Caco-2 (cell line): ENCODE data around the gene JAML. TPM values are rescaled to one million over a fixed set of nuclear protein-coding genes. Genes with fewer than 3 reads are reported as not detected.

Source experiments
- BruUV-seq: library from RNA; stranded (reverse); fragments of 400-500 nt; replicated peaks from 2 replicates; lab custom pipeline; 2021; lab: Mats Ljungman, UMichigan
- CTCF ChIA-PET: fragments of 300-600 bp; sonication (Branson Sonifier 250); formaldehyde crosslinking; loops from one replicate; lab custom pipeline; 2022; ENCODE audit warnings: antibody characterized with exemption; lab: Charles Lee
- POLR2A ChIA-PET: fragments of 300-600 bp; sonication (Branson Sonifier 250); formaldehyde crosslinking; loops from one replicate; lab custom pipeline; 2022; ENCODE audit warnings: antibody characterized with exemption; lab: Charles Lee
- DNase-seq, 2 experiments: peaks; one replicate each; pipeline versions ENCODE4 v3.0.0 to v3.0.0-alpha.2; 2020 to 2022
- H3K27me3 ChIP-seq: replicated peaks from 2 replicates; pipeline ENCODE4 v1.6.0; 2011; ENCODE audit warnings: low read length; ENCODE audit not compliant: control insufficient read depth, insufficient read depth
- H3K36me3 ChIP-seq: 2 replicates; pipeline ENCODE4 v1.5.1; 2011; ENCODE audit warnings: low read length; ENCODE audit not compliant: control insufficient read depth, insufficient read depth
- H3K4me1 ChIP-seq: fragments of 250-450 bp; sonication (Bioruptor Pico); 2 replicates; pipeline ENCODE4 v1.5.1; 2020; ENCODE audit warnings: mild to moderate bottlenecking
- H3K4me3 ChIP-seq: 2 replicates; pipeline ENCODE4 v1.5.1; 2011; ENCODE audit warnings: low read depth, mild to moderate bottlenecking, control low read depth, low read length
- H3K9me3 ChIP-seq: fragments of 250-450 bp; sonication (Bioruptor Pico); 2 replicates; pipeline ENCODE4 v1.5.1; 2020; ENCODE audit warnings: mild to moderate bottlenecking, moderate library complexity
- H3K27ac Mint-ChIP-seq: one replicate; pipeline ENCODE4 v1.8.0; 2022; ENCODE audit warnings: mixed read lengths; ENCODE audit not compliant: unreplicated experiment
- H3K27me3 Mint-ChIP-seq: one replicate; pipeline ENCODE4 v1.8.0; 2022; ENCODE audit warnings: mixed read lengths; ENCODE audit not compliant: insufficient read depth, unreplicated experiment
- H3K36me3 Mint-ChIP-seq: one replicate; pipeline ENCODE4 v1.8.0; 2022; ENCODE audit warnings: mild to moderate bottlenecking, mixed read lengths; ENCODE audit not compliant: insufficient read depth, unreplicated experiment
- H3K4me1 Mint-ChIP-seq: one replicate; pipeline ENCODE4 v1.8.0; 2022; ENCODE audit warnings: low read depth, mixed read lengths; ENCODE audit not compliant: unreplicated experiment
- H3K4me3 Mint-ChIP-seq: one replicate; pipeline ENCODE4 v1.8.0; 2022; ENCODE audit warnings: mild to moderate bottlenecking, moderate library complexity, mixed read lengths; ENCODE audit not compliant: unreplicated experiment
- H3K9me3 Mint-ChIP-seq: one replicate; pipeline ENCODE4 v1.8.0; 2022; ENCODE audit warnings: mixed read lengths; ENCODE audit not compliant: unreplicated experiment
- CTCF ChIP-seq, 2 experiments: fragments of 200-600 bp in 1 of 2; IDR thresholded peaks; 1 replicate in 1 of 2; 2 replicates in 1 of 2; pipeline versions ENCODE4 v1.5.1 to v1.8.0; 2011 to 2022; ENCODE audit warnings: antibody characterized with exemption in 1 of 2, control low read depth in 1 of 2, inconsistent platforms in 1 of 2, low read depth in 1 of 2, low read length in 1 of 2, mild to moderate bottlenecking in 1 of 2, moderate library complexity in 1 of 2; ENCODE audit not compliant: insufficient read depth in 1 of 2, severe bottlenecking in 1 of 2, unreplicated experiment in 1 of 2
- intact Hi-C: fragments of 100-400 bp; cut with micrococcal nuclease; formaldehyde crosslinking; loops from one replicate; pipeline ENCODE4 v1.10.0; 2022; ENCODE audit not compliant: unreplicated experiment
- total RNA-seq: library from RNA; stranded (reverse); gene quantifications from 2 replicates; pipeline ENCODE4 v1.2.3, GENCODE V29; 2022

Gene JAML
- total RNA-seq, 1 experiment from 2014 or later: 8.9 TPM

GRCh38 chr11:118199135-118199534 is 25.7 kb downstream of the JAML start:
- no TSS peak for BruUV-seq
- ChIA-PET POLR2A (interaction anchor here (0.6 to 1.7 kb wide), 5 partner anchors 13 to 549 kb away, joined by 3 to 14 read pairs (median 10); partner anchors contain the start of gene MPZL3), CTCF (interaction anchor here (0.6 to 2.2 kb wide), 42 partner anchors 9 to 317 kb away, joined by 3 to 75 read pairs (median 5); partner anchors contain the start of genes MPZL2, MPZL3 and UBE4A)
- Histone ChIP-seq H3K4me1 (peaks cover 90% of the 10 kb centered on the region), H3K9me3 (no peaks in the 10 kb centered on the region), H3K36me3 (peaks cover 2% of the 10 kb centered on the region; the same call in 1 of the 2 replicates), H3K27me3 (no peaks in the 10 kb centered on the region), H3K4me3 (no peak overlapping the region)
- intact Hi-C loops: loop anchor here (5.0 kb wide), 1 partner anchor 288 kb away; no protein-coding TSS in a partner anchor
- H3K27me3 Mint-ChIP-seq: no peaks in the 10 kb centered on the region
- no peak for TF ChIP-seq CTCF (IDR thresholded peaks at IDR 0.05; ENCODE audit: insufficient read depth in 1 of 2, low read depth in 1 of 2, low read length in 1 of 2, severe bottlenecking in 1 of 2, unreplicated experiment in 1 of 2)
- DNase-seq: no peak
- peaks cover 40% of the 10 kb centered on the region for H3K4me1 Mint-ChIP-seq
- no peaks in the 10 kb centered on the region for H3K9me3 Mint-ChIP-seq
- peak overlapping the region; percentile 36 for H3K27ac Mint-ChIP-seq
- peaks cover 1% of the 10 kb centered on the region for H3K36me3 Mint-ChIP-seq
- H3K4me3 Mint-ChIP-seq: no peak overlapping the region

GRCh38 chr11:118198370-118198769 is 26.4 kb downstream of the JAML start:
- Histone ChIP-seq H3K4me1 (peaks cover 85% of the 10 kb centered on the region), H3K9me3 (no peaks in the 10 kb centered on the region), H3K4me3 (no peak overlapping the region), H3K27me3 (no peaks in the 10 kb centered on the region), H3K36me3 (peaks cover 2% of the 10 kb centered on the region; the same call in 1 of the 2 replicates)
- POLR2A ChIA-PET: interaction anchor here (0.6 to 1.7 kb wide), 7 partner anchors 14 to 549 kb away, joined by 3 to 14 read pairs (median 7); partner anchors contain the start of genes MPZL2 and MPZL3
- Mint-ChIP-seq H3K4me3 (peak overlapping the region; percentile 2), H3K27me3 (no peaks in the 10 kb centered on the region), H3K36me3 (peaks cover 6% of the 10 kb centered on the region), H3K9me3 (no peaks in the 10 kb centered on the region), H3K4me1 (peaks cover 44% of the 10 kb centered on the region), H3K27ac (peak overlapping the region; percentile 36)
- CTCF ChIA-PET: interaction anchor here (0.5 to 2.2 kb wide), 50 partner anchors 8 to 332 kb away, joined by 3 to 75 read pairs (median 4); partner anchors contain the start of genes ATP5MG, MPZL2, MPZL3 and UBE4A
- intact Hi-C loops: loop anchor here (1.0 to 5.0 kb wide), 8 partner anchors 14 to 289 kb away; partner anchors contain the start of gene MPZL3
- BruUV-seq: no TSS peak
- TF ChIP-seq CTCF (IDR thresholded peaks at IDR 0.05; ENCODE audit: insufficient read depth in 1 of 2, low read depth in 1 of 2, low read length in 1 of 2, severe bottlenecking in 1 of 2, unreplicated experiment in 1 of 2): peak; percentile 99
- peak; percentile 91 to 94 for DNase-seq

- H3K4me1 ChIP-seq: peaks cover 53% of the 10 kb centered on the region
- 0 out of 2 replicates have a peak, but pooled peaks cover 5% of the 10 kb centered on the region for H3K9me3 ChIP-seq
- ChIA-PET POLR2A (interaction anchor here (0.9 to 1.3 kb wide), 5 partner anchors 19 to 165 kb away, joined by 3 to 5 read pairs (median 3); partner anchors contain the start of genes MPZL2, MPZL3 and UBE4A), CTCF (interaction anchor here (0.6 to 1.9 kb wide), 12 partner anchors 17 to 324 kb away, joined by 3 to 12 read pairs (median 5); partner anchors contain the start of genes MPZL2 and MPZL3)
- H3K27me3 ChIP-seq: no peaks in the 10 kb centered on the region
- H3K4me3 ChIP-seq: no peak overlapping the region
- BruUV-seq: TSS peak; percentile 77
- no peaks in the 10 kb centered on the region for H3K27me3 Mint-ChIP-seq
- peaks cover 44% of the 10 kb centered on the region for H3K4me1 Mint-ChIP-seq
- H3K36me3 Mint-ChIP-seq: peaks cover 6% of the 10 kb centered on the region
- peak overlapping the region; percentile 77 for H3K27ac Mint-ChIP-seq
- H3K36me3 ChIP-seq: no peaks in the 10 kb centered on the region
- TF ChIP-seq CTCF (IDR thresholded peaks at IDR 0.05; ENCODE audit: insufficient read depth in 1 of 2, low read depth in 1 of 2, low read length in 1 of 2, severe bottlenecking in 1 of 2, unreplicated experiment in 1 of 2): no peak
- intact Hi-C loops: loop anchor here (1.0 to 5.0 kb wide), 5 partner anchors 20 to 292 kb away; partner anchors contain the start of gene MPZL2
- peaks cover 28% of the 10 kb centered on the region for H3K9me3 Mint-ChIP-seq
- peak; percentile 93 to 94 for DNase-seq
- peak overlapping the region; percentile 30 for H3K4me3 Mint-ChIP-seq
These were observed 29.8 kb downstream of the JAML start for GRCh38 chr11:118194835-118195627.
